ENCODE data around the gene PXDC1. TPM values are rescaled to one million over a fixed set of nuclear protein-coding genes. Genes with fewer than 3 reads are reported as not detected.

Gene PXDC1
- total RNA-seq, 1 experiment from 2014 or later, result 18.2 TPM

- Mint-ChIP-seq H3K4me3 (ENCODE audit: low read depth, unreplicated experiment) (no peak overlapping the region), H3K27ac (ENCODE audit: unreplicated experiment) (no peak overlapping the region), H3K36me3 (ENCODE audit: insufficient read depth, unreplicated experiment) (no peaks in the 10 kb centered on the region), H3K27me3 (ENCODE audit: unreplicated experiment) (no peaks in the 10 kb centered on the region), H3K4me1 (ENCODE audit: low read depth, unreplicated experiment) (no peaks in the 10 kb centered on the region), H3K9me3 (ENCODE audit: low read depth, unreplicated experiment) (no peaks in the 10 kb centered on the region)
- CTCF ChIA-PET, result no interaction called here
- no peak for TF ChIP-seq CTCF (IDR thresholded peaks at IDR 0.05; ENCODE audit: unreplicated experiment)
- BruUV-seq (replicated peaks), result no TSS peak
- DNase-seq, result no peak
- intact Hi-C loops (cut with micrococcal nuclease; ENCODE audit: unreplicated experiment), result no loop called here
Measured at GRCh38 chr6:3715285-3715684, 36.2 kb downstream of the PXDC1 start.

- Mint-ChIP-seq H3K4me1 (ENCODE audit: low read depth, unreplicated experiment) (no peaks in the 10 kb centered on the region), H3K27ac (ENCODE audit: unreplicated experiment) (no peak overlapping the region), H3K27me3 (ENCODE audit: unreplicated experiment) (no peaks in the 10 kb centered on the region), H3K36me3 (ENCODE audit: insufficient read depth, unreplicated experiment) (no peaks in the 10 kb centered on the region), H3K4me3 (ENCODE audit: low read depth, unreplicated experiment) (no peak overlapping the region), H3K9me3 (ENCODE audit: low read depth, unreplicated experiment) (no peaks in the 10 kb centered on the region)
- BruUV-seq (replicated peaks), result no TSS peak
- no peak for DNase-seq
- CTCF ChIA-PET, result interaction anchor here (1.3 kb wide), 1 partner anchor 18 kb away, joined by 3 read pairs; no protein-coding TSS in a partner anchor
- TF ChIP-seq CTCF (IDR thresholded peaks at IDR 0.05; ENCODE audit: unreplicated experiment), result no peak
- intact Hi-C loops (cut with micrococcal nuclease; ENCODE audit: unreplicated experiment), result no loop called here
Measured at GRCh38 chr6:3714768-3715167, 36.7 kb downstream of the PXDC1 start.

- Mint-ChIP-seq H3K27ac (ENCODE audit: unreplicated experiment) (no peak overlapping the region), H3K36me3 (ENCODE audit: insufficient read depth, unreplicated experiment) (no peaks in the 10 kb centered on the region), H3K4me1 (ENCODE audit: low read depth, unreplicated experiment) (no peaks in the 10 kb centered on the region), H3K9me3 (ENCODE audit: low read depth, unreplicated experiment) (no peaks in the 10 kb centered on the region), H3K27me3 (ENCODE audit: unreplicated experiment) (no peaks in the 10 kb centered on the region), H3K4me3 (ENCODE audit: low read depth, unreplicated experiment) (no peak overlapping the region)
- no peak for DNase-seq
- no peak for TF ChIP-seq CTCF (IDR thresholded peaks at IDR 0.05; ENCODE audit: unreplicated experiment)
- intact Hi-C loops (cut with micrococcal nuclease; ENCODE audit: unreplicated experiment), result no loop called here
- BruUV-seq (replicated peaks), result no TSS peak
- CTCF ChIA-PET, result interaction anchor here (1.3 kb wide), 1 partner anchor 18 kb away, joined by 3 read pairs; no protein-coding TSS in a partner anchor
Measured at GRCh38 chr6:3714111-3714510, 37.4 kb downstream of the PXDC1 start.

- no peak for DNase-seq
- no peak overlapping the region for H3K4me3 Mint-ChIP-seq (ENCODE audit: low read depth, unreplicated experiment)
- H3K4me1 Mint-ChIP-seq (ENCODE audit: low read depth, unreplicated experiment), result no peaks in the 10 kb centered on the region
- BruUV-seq (replicated peaks), result no TSS peak
- no peaks in the 10 kb centered on the region for H3K36me3 Mint-ChIP-seq (ENCODE audit: insufficient read depth, unreplicated experiment)
- no peak overlapping the region for H3K27ac Mint-ChIP-seq (ENCODE audit: unreplicated experiment)
- H3K9me3 Mint-ChIP-seq (ENCODE audit: low read depth, unreplicated experiment), result no peaks in the 10 kb centered on the region
- no peaks in the 10 kb centered on the region for H3K27me3 Mint-ChIP-seq (ENCODE audit: unreplicated experiment)
- intact Hi-C loops (cut with micrococcal nuclease; ENCODE audit: unreplicated experiment), result no loop called here
- CTCF ChIA-PET, result no interaction called here
- TF ChIP-seq CTCF (IDR thresholded peaks at IDR 0.05; ENCODE audit: unreplicated experiment), result no peak
Measured at GRCh38 chr6:3712827-3713665, 38.5 kb downstream of the PXDC1 start.

Data from Calu3 (cell line).